Activated CD4-positive, alpha-beta T cell treated with anti-CD3 and anti-CD28 coated beads, Interleukin-2, amount 10 ng/mL, durations not matched to agents 24 days and 14 days (primary cell): ENCODE measurements around the gene MYO9B. TPM values are rescaled to one million over a fixed set of nuclear protein-coding genes. Genes with fewer than 3 reads are reported as not detected.

Source experiments
- DNase-seq: peaks from one replicate; pipeline ENCODE4 v3.0.0; 2022
- H3K27ac Mint-ChIP-seq: one replicate; pipeline ENCODE4 v1.8.0; 2022; ENCODE audit warnings: mild to moderate bottlenecking, mixed read lengths
- H3K27me3 Mint-ChIP-seq: one replicate; pipeline ENCODE4 v1.8.0; 2022; ENCODE audit warnings: mixed read lengths
- H3K36me3 Mint-ChIP-seq: one replicate; pipeline ENCODE4 v1.8.0; 2022; ENCODE audit warnings: low read depth, mild to moderate bottlenecking, mixed read lengths
- H3K4me1 Mint-ChIP-seq: one replicate; pipeline ENCODE4 v1.8.0; 2021; ENCODE audit warnings: mixed read lengths
- H3K4me3 Mint-ChIP-seq: one replicate; pipeline ENCODE4 v1.8.0; 2022; ENCODE audit warnings: mild to moderate bottlenecking, moderate library complexity, mixed read lengths
- H3K9me3 Mint-ChIP-seq: one replicate; pipeline ENCODE4 v1.8.0; 2021; ENCODE audit warnings: mixed read lengths
- intact Hi-C: fragments of 100-400 bp; cut with micrococcal nuclease; formaldehyde crosslinking; loops from one replicate; pipeline ENCODE4 v1.15.1; 2023
- total RNA-seq: library from RNA; stranded (reverse); gene quantifications from 2 replicates; pipeline ENCODE4 v1.2.3, GENCODE V29; 2022

The MYO9B gene
- total RNA-seq, 1 donor from 2014 or later = 120 TPM

GRCh38 chr19:17107546-17108452 is 32.2 kb downstream of the MYO9B start:
- H3K4me3 Mint-ChIP-seq = no peak overlapping the region
- H3K4me1 Mint-ChIP-seq = peaks cover 28% of the 10 kb centered on the region
- peaks cover 5% of the 10 kb centered on the region for H3K9me3 Mint-ChIP-seq
- no peaks in the 10 kb centered on the region for H3K27me3 Mint-ChIP-seq
- intact Hi-C loops = no loop called here
- peaks cover 45% of the 10 kb centered on the region for H3K36me3 Mint-ChIP-seq
- DNase-seq = no peak
- H3K27ac Mint-ChIP-seq = no peak overlapping the region

- Mint-ChIP-seq H3K4me1 (peaks cover 30% of the 10 kb centered on the region), H3K36me3 (peaks cover 45% of the 10 kb centered on the region), H3K27me3 (no peaks in the 10 kb centered on the region), H3K4me3 (no peak overlapping the region), H3K9me3 (no peaks in the 10 kb centered on the region), H3K27ac (no peak overlapping the region)
- intact Hi-C loops = no loop called here
- no peak for DNase-seq
These were observed 32.8 kb downstream of the MYO9B start for GRCh38 chr19:17108453-17108784.

GRCh38 chr19:17109300-17109699 is 33.7 kb downstream of the MYO9B start:
- H3K27ac Mint-ChIP-seq = no peak overlapping the region
- DNase-seq = no peak
- no peaks in the 10 kb centered on the region for H3K9me3 Mint-ChIP-seq
- no peak overlapping the region for H3K4me3 Mint-ChIP-seq
- no peaks in the 10 kb centered on the region for H3K27me3 Mint-ChIP-seq
- intact Hi-C loops = no loop called here
- H3K4me1 Mint-ChIP-seq = peaks cover 30% of the 10 kb centered on the region
- peaks cover 46% of the 10 kb centered on the region for H3K36me3 Mint-ChIP-seq

- Mint-ChIP-seq H3K36me3 (peaks cover 44% of the 10 kb centered on the region), H3K27ac (peak overlapping the region; percentile 49), H3K4me1 (peaks cover 30% of the 10 kb centered on the region)
These were observed 34.5 kb downstream of the MYO9B start for GRCh38 chr19:17109962-17110598.

GRCh38 chr19:17110599-17110966 is 35.0 kb downstream of the MYO9B start:
- Mint-ChIP-seq H3K27me3 (no peaks in the 10 kb centered on the region), H3K27ac (no peak overlapping the region), H3K9me3 (no peaks in the 10 kb centered on the region), H3K36me3 (peaks cover 45% of the 10 kb centered on the region), H3K4me3 (no peak overlapping the region), H3K4me1 (peaks cover 30% of the 10 kb centered on the region)
- no peak for DNase-seq
- intact Hi-C loops = loop anchor here (2.0 kb wide), 1 partner anchor 14 kb away; no protein-coding TSS in a partner anchor

More at GRCh38 chr19:17109962-17110598, 34.5 kb downstream of the MYO9B start:
- DNase-seq = peak; percentile 61
- Mint-ChIP-seq H3K9me3 (no peaks in the 10 kb centered on the region), H3K27me3 (no peaks in the 10 kb centered on the region), H3K4me3 (peak overlapping the region; percentile 42)
- intact Hi-C loops = loop anchor here (2.0 kb wide), 1 partner anchor 15 kb away; no protein-coding TSS in a partner anchor

GRCh38 chr19:17111766-17112165 is 36.2 kb downstream of the MYO9B start:
- intact Hi-C loops = loop anchor here (2.0 kb wide), 1 partner anchor 13 kb away; no protein-coding TSS in a partner anchor
- H3K4me3 Mint-ChIP-seq = no peak overlapping the region
- no peak for DNase-seq
- H3K27ac Mint-ChIP-seq = peak overlapping the region; percentile 43
- H3K27me3 Mint-ChIP-seq = no peaks in the 10 kb centered on the region
- H3K9me3 Mint-ChIP-seq = no peaks in the 10 kb centered on the region
- peaks cover 30% of the 10 kb centered on the region for H3K4me1 Mint-ChIP-seq
- H3K36me3 Mint-ChIP-seq = peaks cover 44% of the 10 kb centered on the region

- Mint-ChIP-seq H3K27me3 (no peaks in the 10 kb centered on the region), H3K27ac (no peak overlapping the region), H3K36me3 (peaks cover 44% of the 10 kb centered on the region), H3K9me3 (no peaks in the 10 kb centered on the region), H3K4me1 (peaks cover 30% of the 10 kb centered on the region), H3K4me3 (no peak overlapping the region)
- DNase-seq = no peak
- intact Hi-C loops = no loop called here
These were observed 36.7 kb downstream of the MYO9B start for GRCh38 chr19:17112271-17112670.

- intact Hi-C loops = no loop called here
- no peak for DNase-seq
- H3K27me3 Mint-ChIP-seq = no peaks in the 10 kb centered on the region
- H3K27ac Mint-ChIP-seq = no peak overlapping the region
- no peaks in the 10 kb centered on the region for H3K9me3 Mint-ChIP-seq
- peaks cover 28% of the 10 kb centered on the region for H3K4me1 Mint-ChIP-seq
- H3K4me3 Mint-ChIP-seq = no peak overlapping the region
- peaks cover 42% of the 10 kb centered on the region for H3K36me3 Mint-ChIP-seq
These were observed 37.1 kb downstream of the MYO9B start for GRCh38 chr19:17112700-17113099.

- H3K4me3 Mint-ChIP-seq = no peak overlapping the region
- peaks cover 42% of the 10 kb centered on the region for H3K36me3 Mint-ChIP-seq
- H3K27ac Mint-ChIP-seq = peak overlapping the region; percentile 34
- no peaks in the 10 kb centered on the region for H3K9me3 Mint-ChIP-seq
- intact Hi-C loops = no loop called here
- no peaks in the 10 kb centered on the region for H3K27me3 Mint-ChIP-seq
- DNase-seq = no peak
- peaks cover 23% of the 10 kb centered on the region for H3K4me1 Mint-ChIP-seq
These were observed 37.7 kb downstream of the MYO9B start for GRCh38 chr19:17113127-17113785.

- H3K27ac Mint-ChIP-seq = no peak overlapping the region
- H3K36me3 Mint-ChIP-seq = peaks cover 45% of the 10 kb centered on the region
- intact Hi-C loops = no loop called here
- DNase-seq = no peak
- peaks cover 25% of the 10 kb centered on the region for H3K4me1 Mint-ChIP-seq
- no peaks in the 10 kb centered on the region for H3K9me3 Mint-ChIP-seq
- no peak overlapping the region for H3K4me3 Mint-ChIP-seq
- H3K27me3 Mint-ChIP-seq = no peaks in the 10 kb centered on the region
These were observed 38.8 kb downstream of the MYO9B start for GRCh38 chr19:17114414-17114831.

GRCh38 chr19:17116996-17117702 is 41.6 kb downstream of the MYO9B start:
- Mint-ChIP-seq H3K4me3 (no peak overlapping the region), H3K4me1 (peaks cover 20% of the 10 kb centered on the region), H3K27ac (no peak overlapping the region), H3K27me3 (no peaks in the 10 kb centered on the region), H3K9me3 (no peaks in the 10 kb centered on the region), H3K36me3 (peaks cover 40% of the 10 kb centered on the region)
- intact Hi-C loops = no loop called here
- no peak for DNase-seq

GRCh38 chr19:17118957-17119356 is 43.4 kb downstream of the MYO9B start:
- H3K4me1 Mint-ChIP-seq = peaks cover 17% of the 10 kb centered on the region
- intact Hi-C loops = no loop called here
- H3K9me3 Mint-ChIP-seq = no peaks in the 10 kb centered on the region

GRCh38 chr19:17121736-17122293 is 46.2 kb downstream of the MYO9B start:
- intact Hi-C loops = no loop called here

More at GRCh38 chr19:17118957-17119356, 43.4 kb downstream of the MYO9B start:
- DNase-seq = no peak
- peaks cover 36% of the 10 kb centered on the region for H3K36me3 Mint-ChIP-seq
- H3K27me3 Mint-ChIP-seq = no peaks in the 10 kb centered on the region
- no peak overlapping the region for H3K27ac Mint-ChIP-seq
- H3K4me3 Mint-ChIP-seq = no peak overlapping the region

More at GRCh38 chr19:17121736-17122293, 46.2 kb downstream of the MYO9B start:
- Mint-ChIP-seq H3K4me3 (no peak overlapping the region), H3K36me3 (peaks cover 24% of the 10 kb centered on the region), H3K27me3 (no peaks in the 10 kb centered on the region), H3K9me3 (no peaks in the 10 kb centered on the region), H3K4me1 (peaks cover 37% of the 10 kb centered on the region), H3K27ac (peak overlapping the region; percentile 37)
- DNase-seq = peak; percentile 58
